Measurements from ENCODE around the gene LRRN4.

The LRRN4 gene

GRCh38 chr20:6008254-6008653 is 45.6 kb downstream of the LRRN4 start:
- TF ChIP-seq CTCF (IDR thresholded peaks at IDR 0.05), result no peak

- TF ChIP-seq CTCF (IDR thresholded peaks at IDR 0.05), result no peak
Measured at GRCh38 chr20:6007529-6008103, 46.2 kb downstream of the LRRN4 start.

- TF ChIP-seq CTCF (IDR thresholded peaks at IDR 0.05), result no peak
Measured at GRCh38 chr20:6007094-6007528, 46.7 kb downstream of the LRRN4 start.

- no peak for TF ChIP-seq CTCF (IDR thresholded peaks at IDR 0.05)
Measured at GRCh38 chr20:6006603-6006949, 47.3 kb downstream of the LRRN4 start.

- TF ChIP-seq CTCF (IDR thresholded peaks at IDR 0.05), result no peak
Measured at GRCh38 chr20:6000871-6001270, 53.0 kb downstream of the LRRN4 start.

- TF ChIP-seq CTCF (IDR thresholded peaks at IDR 0.05), result no peak
Measured at GRCh38 chr20:5999783-6000182, 54.1 kb downstream of the LRRN4 start.

- no peak for TF ChIP-seq CTCF (IDR thresholded peaks at IDR 0.05)
Measured at GRCh38 chr20:5996765-5997164, 57.1 kb downstream of the LRRN4 start.

Data from LNCAP (cell line).